Calu3 (cell line): ENCODE data around the gene TRAK2. TPM values are rescaled to one million over a fixed set of nuclear protein-coding genes. Genes with fewer than 3 reads are reported as not detected.
"Not testable (repeated sequence)": the region's sequence is repeated elsewhere in the genome, so short reads cannot be mapped to it uniquely, and the experiment has no call there.

Experiments
- BruUV-seq: library from RNA; stranded (reverse); fragments of 400-500 nt; replicated peaks from 2 replicates; lab custom pipeline; 2021; lab: Mats Ljungman, UMichigan
- CTCF ChIA-PET: fragments of 300-600 bp; sonication (Branson Sonifier 250); formaldehyde crosslinking; loops from one replicate; lab custom pipeline; 2022; ENCODE audit warnings: antibody characterized with exemption; lab: Charles Lee
- DNase-seq: peaks from one replicate; pipeline ENCODE4 v3.0.0; 2022
- H3K27ac Mint-ChIP-seq: one replicate; pipeline ENCODE4 v1.8.0; 2022; ENCODE audit warnings: mixed read lengths; ENCODE audit not compliant: unreplicated experiment
- H3K27me3 Mint-ChIP-seq: one replicate; pipeline ENCODE4 v1.8.0; 2022; ENCODE audit warnings: mixed read lengths; ENCODE audit not compliant: unreplicated experiment
- H3K36me3 Mint-ChIP-seq: one replicate; pipeline ENCODE4 v1.8.0; 2022; ENCODE audit warnings: mild to moderate bottlenecking, moderate library complexity, mixed read lengths; ENCODE audit not compliant: insufficient read depth, unreplicated experiment
- H3K4me1 Mint-ChIP-seq: one replicate; pipeline ENCODE4 v1.8.0; 2022; ENCODE audit warnings: mild to moderate bottlenecking, low read depth, mixed read lengths; ENCODE audit not compliant: unreplicated experiment
- H3K4me3 Mint-ChIP-seq: one replicate; pipeline ENCODE4 v1.8.0; 2022; ENCODE audit warnings: mild to moderate bottlenecking, low read depth, moderate library complexity, mixed read lengths; ENCODE audit not compliant: unreplicated experiment
- H3K9me3 Mint-ChIP-seq: one replicate; pipeline ENCODE4 v1.8.0; 2022; ENCODE audit warnings: low read depth, mixed read lengths; ENCODE audit not compliant: unreplicated experiment
- intact Hi-C: fragments of 100-400 bp; cut with micrococcal nuclease; formaldehyde crosslinking; loops from one replicate; pipeline ENCODE4 v1.10.0; 2022; ENCODE audit not compliant: unreplicated experiment
- total RNA-seq: library from RNA; stranded (reverse); gene quantifications from 2 replicates; pipeline ENCODE4 v1.2.3, GENCODE V29; 2022
- TF ChIP-seq, protein P1 (sequence below): fragments of 200-600 bp; IDR thresholded peaks from one replicate; pipeline ENCODE4 v1.8.0; 2022; ENCODE audit warnings: antibody characterized with exemption; ENCODE audit not compliant: unreplicated experiment

The TRAK2 gene
- total RNA-seq, 1 experiment from 2014 or later, result 24.4 TPM

DNA sequence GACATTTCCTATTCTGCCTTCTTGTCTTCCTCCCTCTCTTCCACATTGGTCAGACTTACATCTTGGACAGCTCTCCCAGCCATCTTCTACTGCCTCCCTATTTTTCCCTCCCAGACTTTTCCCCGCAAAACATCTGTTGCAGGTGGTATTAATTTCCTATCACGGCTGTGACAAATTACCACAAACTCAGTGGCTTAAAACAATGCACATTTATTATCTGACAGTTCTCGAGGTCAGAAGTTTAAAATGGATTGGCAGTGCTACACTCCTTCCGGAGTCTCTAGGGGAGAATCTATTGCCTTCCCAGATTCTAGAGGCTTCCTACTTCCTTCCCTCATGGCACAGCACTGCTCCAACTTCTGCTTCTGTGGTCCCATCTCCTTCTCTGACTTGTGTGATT, 33.5 kb upstream of the TRAK2 start:
- CTCF ChIA-PET, result no interaction called here
- H3K36me3 Mint-ChIP-seq, result no peaks in the 10 kb centered on the region
- H3K27ac Mint-ChIP-seq, result no peak overlapping the region
- BruUV-seq, result no TSS peak
- H3K9me3 Mint-ChIP-seq, result no peaks in the 10 kb centered on the region
- intact Hi-C loops, result no loop called here
- no peaks in the 10 kb centered on the region for H3K27me3 Mint-ChIP-seq
- TF ChIP-seq, protein P1, sequence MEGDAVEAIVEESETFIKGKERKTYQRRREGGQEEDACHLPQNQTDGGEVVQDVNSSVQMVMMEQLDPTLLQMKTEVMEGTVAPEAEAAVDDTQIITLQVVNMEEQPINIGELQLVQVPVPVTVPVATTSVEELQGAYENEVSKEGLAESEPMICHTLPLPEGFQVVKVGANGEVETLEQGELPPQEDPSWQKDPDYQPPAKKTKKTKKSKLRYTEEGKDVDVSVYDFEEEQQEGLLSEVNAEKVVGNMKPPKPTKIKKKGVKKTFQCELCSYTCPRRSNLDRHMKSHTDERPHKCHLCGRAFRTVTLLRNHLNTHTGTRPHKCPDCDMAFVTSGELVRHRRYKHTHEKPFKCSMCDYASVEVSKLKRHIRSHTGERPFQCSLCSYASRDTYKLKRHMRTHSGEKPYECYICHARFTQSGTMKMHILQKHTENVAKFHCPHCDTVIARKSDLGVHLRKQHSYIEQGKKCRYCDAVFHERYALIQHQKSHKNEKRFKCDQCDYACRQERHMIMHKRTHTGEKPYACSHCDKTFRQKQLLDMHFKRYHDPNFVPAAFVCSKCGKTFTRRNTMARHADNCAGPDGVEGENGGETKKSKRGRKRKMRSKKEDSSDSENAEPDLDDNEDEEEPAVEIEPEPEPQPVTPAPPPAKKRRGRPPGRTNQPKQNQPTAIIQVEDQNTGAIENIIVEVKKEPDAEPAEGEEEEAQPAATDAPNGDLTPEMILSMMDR, result no peak
- no peak overlapping the region for H3K4me3 Mint-ChIP-seq
- no peak for DNase-seq
- no peaks in the 10 kb centered on the region for H3K4me1 Mint-ChIP-seq

- H3K4me1 Mint-ChIP-seq, intact Hi-C loops, CTCF ChIA-PET, BruUV-seq, H3K4me3 Mint-ChIP-seq, H3K27ac Mint-ChIP-seq, H3K9me3 Mint-ChIP-seq, DNase-seq, H3K36me3 Mint-ChIP-seq, H3K27me3 Mint-ChIP-seq: not testable (repeated sequence)
Measured at GRCh38 chr2:201483758-201484157, 32.5 kb upstream of the TRAK2 start.

GRCh38 chr2:201483342-201483741, 32.1 kb upstream of the TRAK2 start:
- Mint-ChIP-seq H3K4me3 (no peak overlapping the region), H3K9me3 (no peaks in the 10 kb centered on the region), H3K36me3 (no peaks in the 10 kb centered on the region), H3K27me3 (no peaks in the 10 kb centered on the region), H3K4me1 (no peaks in the 10 kb centered on the region), H3K27ac (no peak overlapping the region)
- no TSS peak for BruUV-seq
- CTCF ChIA-PET, result no interaction called here
- intact Hi-C loops, result no loop called here
- TF ChIP-seq, protein P1, result no peak
- DNase-seq, result no peak

DNA sequence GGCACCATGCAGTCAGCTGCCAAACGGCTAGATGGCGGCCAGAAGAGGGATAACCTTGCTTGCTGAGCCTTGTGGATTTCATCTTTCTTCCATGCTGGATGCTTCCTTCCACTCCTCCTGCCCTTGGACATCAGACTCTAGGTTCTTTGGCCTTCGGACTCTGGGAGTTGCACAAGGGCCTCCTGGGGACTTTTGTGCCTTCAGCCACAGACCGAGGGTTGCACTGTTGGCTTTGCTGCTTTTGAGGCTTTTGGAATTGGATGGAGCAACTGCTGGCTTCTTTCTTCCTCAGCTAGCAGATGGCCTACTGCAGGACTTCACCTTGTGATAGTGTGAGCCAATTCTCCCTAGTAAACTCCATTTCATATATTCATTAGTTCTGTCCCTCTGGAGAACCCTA, 31.3 kb upstream of the TRAK2 start:
- no peaks in the 10 kb centered on the region for H3K9me3 Mint-ChIP-seq
- BruUV-seq, result no TSS peak
- H3K4me3 Mint-ChIP-seq, result no peak overlapping the region
- intact Hi-C loops, result no loop called here
- TF ChIP-seq, protein P1, result no peak
- no peak overlapping the region for H3K27ac Mint-ChIP-seq
- no peaks in the 10 kb centered on the region for H3K36me3 Mint-ChIP-seq
- H3K4me1 Mint-ChIP-seq, result no peaks in the 10 kb centered on the region
- no peaks in the 10 kb centered on the region for H3K27me3 Mint-ChIP-seq
- DNase-seq, result no peak
- CTCF ChIA-PET, result no interaction called here

- Mint-ChIP-seq H3K27me3 (no peaks in the 10 kb centered on the region), H3K9me3 (no peaks in the 10 kb centered on the region), H3K36me3 (no peaks in the 10 kb centered on the region), H3K27ac (no peak overlapping the region), H3K4me1 (peaks cover 12% of the 10 kb centered on the region), H3K4me3 (no peak overlapping the region)
- CTCF ChIA-PET, result no interaction called here
- TF ChIP-seq, protein P1, result no peak
- intact Hi-C loops, result no loop called here
- no peak for DNase-seq
- no TSS peak for BruUV-seq
Measured at GRCh38 chr2:201472411-201472810, 21.2 kb upstream of the TRAK2 start.
